Activated naive CD8-positive, alpha-beta T cell treated with anti-CD3 and anti-CD28 coated beads, Interleukin-2, amount 10 ng/mL, durations not matched to agents 7 days and 5 days (primary cell): Measurements from ENCODE around the gene IFI44. TPM values are rescaled to one million over a fixed set of nuclear protein-coding genes. Genes with fewer than 3 reads are reported as not detected.

Experiments
- ATAC-seq: fragments of 150-1000 bp; cut with Tn5 transposase; one replicate; pipeline ENCODE4 v1.10.0; 2021; ENCODE audit warnings: low read depth, moderate library complexity
- POLR2A ChIA-PET: fragments of 350-600 bp; sonication (Branson Sonifier 250); formaldehyde crosslinking; loops from one replicate; lab custom pipeline; 2021; ENCODE audit warnings: antibody characterized with exemption; lab: Charles Lee
- DNase-seq: peaks from one replicate; pipeline ENCODE4 v3.0.0; 2021
- H3K27ac Mint-ChIP-seq: one replicate; pipeline ENCODE4 v1.8.0; 2022; ENCODE audit warnings: mild to moderate bottlenecking, mixed read lengths
- H3K27me3 Mint-ChIP-seq: one replicate; pipeline ENCODE4 v1.8.0; 2022; ENCODE audit warnings: mild to moderate bottlenecking, moderate library complexity, mixed read lengths
- H3K36me3 Mint-ChIP-seq: one replicate; pipeline ENCODE4 v1.8.0; 2021; ENCODE audit warnings: mild to moderate bottlenecking, mixed read lengths
- H3K4me1 Mint-ChIP-seq: one replicate; pipeline ENCODE4 v1.8.0; 2021; ENCODE audit warnings: mixed read lengths
- H3K4me3 Mint-ChIP-seq: one replicate; pipeline ENCODE4 v1.8.0; 2022; ENCODE audit warnings: mild to moderate bottlenecking, moderate library complexity, mixed read lengths
- H3K9me3 Mint-ChIP-seq: one replicate; pipeline ENCODE4 v1.8.0; 2021; ENCODE audit warnings: mixed read lengths
- total RNA-seq, 2 experiments: library from RNA; stranded (reverse); gene quantifications; one replicate each; pipeline ENCODE4 v1.2.3, GENCODE V29; 2021

IFI44 gene
- total RNA-seq, 2 experiments from 2014 or later = 180 to 186 TPM

- Mint-ChIP-seq H3K27me3 (peaks cover 20% of the 10 kb centered on the region), H3K9me3 (no peaks in the 10 kb centered on the region), H3K4me1 (peaks cover 4% of the 10 kb centered on the region), H3K36me3 (no peaks in the 10 kb centered on the region), H3K4me3 (no peak overlapping the region), H3K27ac (no peak overlapping the region)
- POLR2A ChIA-PET = no interaction called here
- ATAC-seq (no peak), DNase-seq (no peak)
Measured at GRCh38 chr1:78687315-78687714, 37.7 kb downstream of the IFI44 start.

DNA sequence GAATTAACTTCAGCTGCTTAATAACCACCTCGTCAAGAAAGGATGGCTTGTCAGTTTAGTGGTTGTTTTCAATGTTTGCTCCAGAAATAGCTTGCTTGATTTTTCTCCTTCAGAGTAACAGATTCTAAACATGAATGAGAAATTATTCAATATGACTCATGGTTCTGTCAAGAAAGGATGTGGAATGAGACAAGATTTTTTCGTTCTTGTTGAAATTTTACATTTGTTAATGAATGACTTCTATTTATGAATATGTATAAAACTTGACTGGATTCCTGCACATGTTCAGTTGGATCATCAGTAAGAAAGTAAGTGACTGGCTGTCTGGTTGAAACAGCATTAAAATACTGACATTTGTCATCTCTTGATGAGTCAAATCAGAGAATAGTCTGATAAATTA is 38.3 kb downstream of the IFI44 start:
- Mint-ChIP-seq H3K4me1 (peaks cover 4% of the 10 kb centered on the region), H3K27me3 (peaks cover 20% of the 10 kb centered on the region), H3K4me3 (no peak overlapping the region), H3K36me3 (no peaks in the 10 kb centered on the region), H3K9me3 (no peaks in the 10 kb centered on the region), H3K27ac (no peak overlapping the region)
- POLR2A ChIA-PET = no interaction called here
- DNase-seq (no peak), ATAC-seq (no peak)

- POLR2A ChIA-PET = no interaction called here
- Mint-ChIP-seq H3K27ac (no peak overlapping the region), H3K4me3 (no peak overlapping the region), H3K9me3 (no peaks in the 10 kb centered on the region), H3K36me3 (no peaks in the 10 kb centered on the region), H3K27me3 (peaks cover 24% of the 10 kb centered on the region), H3K4me1 (no peaks in the 10 kb centered on the region)
- ATAC-seq = no peak
- DNase-seq = no peak
Measured at GRCh38 chr1:78688697-78689096, 39.1 kb downstream of the IFI44 start.

DNA sequence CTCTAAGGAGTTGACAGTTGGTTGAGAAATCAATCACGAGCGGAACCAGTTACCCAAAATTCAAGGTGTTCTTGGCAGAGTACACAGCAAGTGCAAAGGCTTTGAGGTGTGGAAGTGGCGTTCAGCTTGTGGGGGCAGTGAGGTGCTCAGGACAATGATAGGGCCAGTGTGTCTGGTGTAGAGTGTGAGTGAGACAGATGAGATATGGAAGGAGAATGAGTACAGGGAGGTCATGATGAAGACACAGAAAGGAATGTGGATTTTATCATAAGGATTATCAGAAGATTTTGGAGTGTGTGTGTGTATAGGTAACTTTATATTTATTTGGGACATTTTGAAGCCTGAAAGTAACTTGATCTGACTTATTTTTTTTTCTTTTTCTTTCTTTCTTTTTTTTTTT is 40.9 kb downstream of the IFI44 start:
- Mint-ChIP-seq H3K27me3 (peaks cover 28% of the 10 kb centered on the region), H3K4me3 (no peak overlapping the region)

DNA sequence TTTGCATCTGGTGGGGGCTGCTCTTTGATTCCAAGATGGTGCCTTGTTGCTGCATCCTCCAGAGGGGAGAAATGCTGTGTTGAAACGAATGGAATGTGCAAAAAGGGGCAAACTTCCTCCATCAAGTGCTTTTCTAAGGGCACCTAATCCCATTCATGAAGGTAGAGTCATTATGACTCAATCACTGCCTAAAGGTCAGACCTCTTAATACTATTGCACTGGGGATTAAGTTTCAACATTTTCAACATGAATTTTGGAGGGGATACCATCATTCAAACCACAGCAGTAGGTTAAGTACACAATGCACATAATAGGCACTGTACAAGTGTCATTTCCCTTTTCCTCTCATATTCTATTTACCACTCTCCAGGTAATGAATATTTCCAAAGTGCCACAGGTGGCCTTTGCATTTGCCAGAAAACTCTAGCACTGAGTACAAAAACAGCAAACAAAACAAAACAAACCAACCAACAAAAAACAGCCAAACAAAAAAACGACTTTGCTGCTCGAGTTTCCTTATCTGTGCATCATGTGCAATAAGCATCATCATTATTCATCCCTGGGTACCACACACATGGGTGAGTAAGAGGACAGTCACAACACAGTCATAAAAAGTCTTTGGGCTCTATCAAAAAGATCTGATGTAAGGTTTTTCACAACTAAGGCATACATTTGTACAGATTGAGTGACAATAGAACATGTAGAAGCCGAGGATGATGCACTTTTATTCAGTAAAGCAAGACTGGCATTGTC is 42.5 kb downstream of the IFI44 start:
- POLR2A ChIA-PET = no interaction called here
- H3K4me1 Mint-ChIP-seq = no peaks in the 10 kb centered on the region
- no peaks in the 10 kb centered on the region for H3K36me3 Mint-ChIP-seq
- H3K9me3 Mint-ChIP-seq = no peaks in the 10 kb centered on the region
- no peak overlapping the region for H3K27ac Mint-ChIP-seq
- no peak for DNase-seq
- ATAC-seq = no peak
- peaks cover 38% of the 10 kb centered on the region for H3K27me3 Mint-ChIP-seq
- H3K4me3 Mint-ChIP-seq = no peak overlapping the region

More for the DNA sequence above, 40.9 kb downstream of the IFI44 start:
- DNase-seq (no peak), ATAC-seq (no peak)
- Mint-ChIP-seq H3K36me3 (no peaks in the 10 kb centered on the region), H3K9me3 (no peaks in the 10 kb centered on the region), H3K27ac (no peak overlapping the region), H3K4me1 (no peaks in the 10 kb centered on the region)
- POLR2A ChIA-PET = no interaction called here

- ATAC-seq (no peak), DNase-seq (no peak)
- Mint-ChIP-seq H3K4me3 (no peak overlapping the region), H3K27ac (no peak overlapping the region), H3K9me3 (peaks cover 14% of the 10 kb centered on the region), H3K4me1 (no peaks in the 10 kb centered on the region), H3K27me3 (peaks cover 24% of the 10 kb centered on the region), H3K36me3 (no peaks in the 10 kb centered on the region)
- POLR2A ChIA-PET = no interaction called here
Measured at GRCh38 chr1:78699813-78700212, 50.2 kb downstream of the IFI44 start.

DNA sequence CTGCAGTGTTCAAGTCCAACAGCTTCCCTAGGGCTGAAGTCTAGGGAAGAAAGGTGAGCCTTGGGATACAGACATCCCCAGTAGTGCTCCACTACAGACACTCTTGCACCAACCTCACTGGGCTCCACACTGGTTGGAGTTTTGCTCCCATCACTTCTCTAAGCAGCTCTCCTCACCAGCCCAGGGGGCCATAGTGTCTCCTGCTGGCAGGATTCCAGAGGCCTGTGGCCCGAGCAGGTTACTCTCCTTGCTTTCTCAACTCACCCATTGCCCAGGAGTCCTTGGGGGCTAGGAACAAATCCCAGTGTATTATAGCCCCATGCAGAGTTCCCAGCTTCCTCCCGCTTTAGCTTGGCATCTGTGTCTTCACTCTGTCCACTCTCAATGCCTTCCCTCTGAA is 52.8 kb downstream of the IFI44 start:
- DNase-seq (no peak), ATAC-seq (no peak)
- POLR2A ChIA-PET = no interaction called here
- H3K27me3 Mint-ChIP-seq = peaks cover 15% of the 10 kb centered on the region
- no peak overlapping the region for H3K27ac Mint-ChIP-seq
- H3K9me3 Mint-ChIP-seq = peaks cover 14% of the 10 kb centered on the region
- no peak overlapping the region for H3K4me3 Mint-ChIP-seq
- no peaks in the 10 kb centered on the region for H3K4me1 Mint-ChIP-seq
- H3K36me3 Mint-ChIP-seq = no peaks in the 10 kb centered on the region

- Mint-ChIP-seq H3K27ac (no peak overlapping the region), H3K4me1 (no peaks in the 10 kb centered on the region), H3K9me3 (peaks cover 14% of the 10 kb centered on the region), H3K27me3 (peaks cover 13% of the 10 kb centered on the region), H3K4me3 (no peak overlapping the region), H3K36me3 (no peaks in the 10 kb centered on the region)
- no peak for ATAC-seq
- no peak for DNase-seq
- POLR2A ChIA-PET = no interaction called here
Measured at GRCh38 chr1:78703806-78704205, 54.2 kb downstream of the IFI44 start.

DNA sequence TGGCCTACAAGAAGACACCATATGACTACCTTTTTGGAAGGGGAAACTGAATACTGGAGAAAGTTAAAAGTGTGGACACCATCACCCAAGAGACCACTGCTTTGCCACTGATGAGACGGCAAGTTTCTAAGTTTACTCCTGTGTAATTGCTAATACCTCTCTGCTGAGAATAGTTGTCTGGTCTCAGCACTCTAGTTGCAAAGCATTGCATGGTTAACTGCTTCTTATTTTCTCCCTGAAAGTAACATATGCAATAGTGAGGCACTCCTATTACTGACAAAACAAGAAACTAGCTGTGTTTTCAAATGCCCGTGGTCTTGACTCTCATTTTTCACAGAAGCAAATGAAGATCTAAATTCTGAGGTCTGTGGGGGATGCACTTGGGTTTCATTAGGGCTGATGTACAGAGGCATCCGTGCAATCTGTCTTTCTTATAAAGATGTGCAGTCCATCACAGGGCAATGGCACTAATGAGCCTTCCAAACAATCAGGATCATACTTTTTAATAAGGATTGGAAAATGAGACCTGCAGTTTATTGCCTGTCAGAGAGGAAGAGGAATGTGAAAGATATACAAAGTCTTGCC is 62.9 kb downstream of the IFI44 start:
- Mint-ChIP-seq H3K4me1 (no peaks in the 10 kb centered on the region), H3K36me3 (no peaks in the 10 kb centered on the region), H3K27ac (no peak overlapping the region), H3K27me3 (peaks cover 6% of the 10 kb centered on the region), H3K9me3 (no peaks in the 10 kb centered on the region), H3K4me3 (no peak overlapping the region)
- ATAC-seq = no peak
- no peak for DNase-seq
- POLR2A ChIA-PET = no interaction called here

DNA sequence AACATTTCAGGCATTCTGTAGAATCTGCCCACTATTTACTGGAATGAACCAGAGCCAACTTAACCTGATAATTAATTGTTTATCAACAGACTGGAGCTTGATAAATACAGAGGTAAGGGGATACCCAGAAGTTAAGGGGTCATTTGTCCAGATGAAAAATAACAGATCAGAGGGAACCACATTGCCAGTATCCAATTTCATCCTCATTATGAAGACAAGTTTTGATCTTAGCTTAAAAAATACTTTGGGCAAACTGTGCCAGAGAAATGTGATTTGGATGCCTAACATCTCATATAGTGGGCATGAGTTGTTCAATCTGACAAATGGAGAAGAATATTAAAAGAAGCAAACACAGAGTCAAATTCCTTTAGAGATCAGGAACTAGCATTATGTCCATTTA is 63.7 kb downstream of the IFI44 start:
- no peak for DNase-seq
- no peak overlapping the region for H3K27ac Mint-ChIP-seq
- no peaks in the 10 kb centered on the region for H3K9me3 Mint-ChIP-seq
- H3K4me3 Mint-ChIP-seq = no peak overlapping the region
- POLR2A ChIA-PET = no interaction called here
- no peak for ATAC-seq
- H3K27me3 Mint-ChIP-seq = peaks cover 8% of the 10 kb centered on the region
- no peaks in the 10 kb centered on the region for H3K4me1 Mint-ChIP-seq
- no peaks in the 10 kb centered on the region for H3K36me3 Mint-ChIP-seq

Other genes with a start within 250 kb of the IFI44 start
- gene PTGFR, start 158.9 kb upstream of the IFI44 start, total RNA-seq = not detected
- 100 to 1,000 TPM; 278 to 290 TPM for gene IFI44L, start 29.4 kb upstream of the IFI44 start, total RNA-seq